ENCODE data around the gene THRB. TPM values are rescaled to one million over a fixed set of nuclear protein-coding genes. Genes with fewer than 3 reads are reported as not detected.

Gene THRB
- total RNA-seq: 22.8 TPM

- DNase-seq (ENCODE audit: extremely low spot score in 2 of 2): no peak
- H3K4me3 ChIP-seq: peak within 1 kb of the TSS; percentile 80 to 85
- no peaks in the 10 kb centered on the region for H3K27me3 ChIP-seq
- no peaks in the 10 kb centered on the region for H3K36me3 ChIP-seq
- H3K9me3 ChIP-seq: no peaks in the 10 kb centered on the region
- peaks cover 46% of the 10 kb centered on the region for H3K4me1 ChIP-seq
- intact Hi-C loops (cut with DNase I): loop anchor here (10.0 kb wide), 1 partner anchor 230 kb away; no protein-coding TSS in a partner anchor
- H3K27ac ChIP-seq: peak within 1 kb of the TSS; percentile 93
- TF ChIP-seq POLR2AphosphoS5 (IDR thresholded peaks at IDR 0.05; ENCODE audit: insufficient read depth in 1 of 2, low read depth in 1 of 2): peak in 1 of 2 donors; percentile 75
- TF ChIP-seq, protein P1, sequence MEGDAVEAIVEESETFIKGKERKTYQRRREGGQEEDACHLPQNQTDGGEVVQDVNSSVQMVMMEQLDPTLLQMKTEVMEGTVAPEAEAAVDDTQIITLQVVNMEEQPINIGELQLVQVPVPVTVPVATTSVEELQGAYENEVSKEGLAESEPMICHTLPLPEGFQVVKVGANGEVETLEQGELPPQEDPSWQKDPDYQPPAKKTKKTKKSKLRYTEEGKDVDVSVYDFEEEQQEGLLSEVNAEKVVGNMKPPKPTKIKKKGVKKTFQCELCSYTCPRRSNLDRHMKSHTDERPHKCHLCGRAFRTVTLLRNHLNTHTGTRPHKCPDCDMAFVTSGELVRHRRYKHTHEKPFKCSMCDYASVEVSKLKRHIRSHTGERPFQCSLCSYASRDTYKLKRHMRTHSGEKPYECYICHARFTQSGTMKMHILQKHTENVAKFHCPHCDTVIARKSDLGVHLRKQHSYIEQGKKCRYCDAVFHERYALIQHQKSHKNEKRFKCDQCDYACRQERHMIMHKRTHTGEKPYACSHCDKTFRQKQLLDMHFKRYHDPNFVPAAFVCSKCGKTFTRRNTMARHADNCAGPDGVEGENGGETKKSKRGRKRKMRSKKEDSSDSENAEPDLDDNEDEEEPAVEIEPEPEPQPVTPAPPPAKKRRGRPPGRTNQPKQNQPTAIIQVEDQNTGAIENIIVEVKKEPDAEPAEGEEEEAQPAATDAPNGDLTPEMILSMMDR (IDR thresholded peaks at IDR 0.05): peak in 1 of 3 experiments; percentile 18
- peak in 1 of 2 donors; percentile 43 for TF ChIP-seq POLR2A (IDR thresholded peaks at IDR 0.05)
Measured at GRCh38 chr3:24494618-24495325, at the start of gene THRB. THRB (minus strand) TSS chr3:24494850.

DNA sequence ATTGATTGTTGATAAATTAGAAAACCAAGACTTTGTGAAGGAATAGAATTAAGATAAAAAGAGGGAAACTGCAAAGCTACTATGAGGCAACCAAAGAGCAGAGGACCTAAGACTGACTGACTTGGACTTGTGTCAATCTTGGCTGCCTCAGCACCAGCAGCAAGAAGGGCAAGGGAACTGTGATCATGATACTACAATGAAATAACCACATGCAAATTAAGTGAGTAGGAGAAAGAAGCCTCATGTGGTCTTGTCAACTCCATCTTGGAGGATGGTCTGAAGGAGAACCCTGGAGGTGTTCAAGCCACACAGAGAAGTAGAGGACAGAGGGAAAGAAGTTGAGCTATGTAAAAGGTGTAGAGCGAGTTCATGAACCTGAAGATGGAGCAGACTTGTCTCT is 47.3 kb upstream of the THRB start:
- Histone ChIP-seq H3K4me3 (no peak overlapping the region), H3K4me1 (no peaks in the 10 kb centered on the region), H3K9me3 (no peaks in the 10 kb centered on the region), H3K27ac (no peak overlapping the region), H3K36me3 (no peaks in the 10 kb centered on the region), H3K27me3 (no peaks in the 10 kb centered on the region)
- intact Hi-C loops (cut with DNase I): no loop called here
- DNase-seq (ENCODE audit: extremely low spot score in 2 of 2): no peak
- no peak for TF ChIP-seq POLR2A (IDR thresholded peaks at IDR 0.05)
- TF ChIP-seq, protein P1 (IDR thresholded peaks at IDR 0.05): no peak
- no peak for TF ChIP-seq POLR2AphosphoS5 (IDR thresholded peaks at IDR 0.05; ENCODE audit: insufficient read depth in 1 of 2, low read depth in 1 of 2)

DNA sequence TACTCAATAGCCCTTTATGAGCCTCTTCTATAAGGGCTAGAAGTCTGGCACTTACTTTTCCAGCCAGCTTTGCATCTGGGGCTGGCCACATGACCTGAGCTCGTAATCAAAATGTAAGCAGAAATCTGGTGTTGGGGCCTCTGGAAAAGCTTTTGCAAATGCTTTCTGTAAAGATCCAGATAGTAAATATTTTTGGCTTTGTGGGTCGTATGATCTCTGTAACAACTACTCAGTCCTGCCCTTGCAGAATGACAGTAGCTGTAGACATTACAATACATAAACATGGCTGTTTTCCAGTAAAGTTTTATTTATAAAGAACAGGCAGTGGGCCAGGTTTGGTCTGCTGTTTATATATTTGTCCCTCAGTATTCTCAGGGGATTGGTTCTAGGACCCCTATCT is 46.2 kb upstream of the THRB start:
- Histone ChIP-seq H3K27me3 (no peaks in the 10 kb centered on the region), H3K9me3 (no peaks in the 10 kb centered on the region), H3K4me3 (no peak overlapping the region), H3K27ac (no peak overlapping the region), H3K4me1 (no peaks in the 10 kb centered on the region), H3K36me3 (no peaks in the 10 kb centered on the region)
- no peak for TF ChIP-seq POLR2A (IDR thresholded peaks at IDR 0.05)
- no peak for TF ChIP-seq POLR2AphosphoS5 (IDR thresholded peaks at IDR 0.05; ENCODE audit: insufficient read depth in 1 of 2, low read depth in 1 of 2)
- TF ChIP-seq, protein P1 (IDR thresholded peaks at IDR 0.05): no peak
- intact Hi-C loops (cut with DNase I): no loop called here
- DNase-seq (ENCODE audit: extremely low spot score in 2 of 2): no peak

GRCh38 chr3:24539699-24540098 is 45.0 kb upstream of the THRB start:
- H3K4me3 ChIP-seq: no peak overlapping the region
- intact Hi-C loops (cut with DNase I): no loop called here

More at GRCh38 chr3:24539699-24540098, 45.0 kb upstream of the THRB start:
- Histone ChIP-seq H3K27ac (no peak overlapping the region), H3K27me3 (no peaks in the 10 kb centered on the region), H3K36me3 (no peaks in the 10 kb centered on the region), H3K9me3 (no peaks in the 10 kb centered on the region), H3K4me1 (no peaks in the 10 kb centered on the region)
- no peak for TF ChIP-seq POLR2AphosphoS5 (IDR thresholded peaks at IDR 0.05; ENCODE audit: insufficient read depth in 1 of 2, low read depth in 1 of 2)
- TF ChIP-seq, protein P1 (IDR thresholded peaks at IDR 0.05): no peak
- no peak for TF ChIP-seq POLR2A (IDR thresholded peaks at IDR 0.05)
- DNase-seq (ENCODE audit: extremely low spot score in 2 of 2): no peak

All from vagina (tissue), 2 donors.